ENCODE results near the gene STX5.
"Not testable (repeated sequence)": the region's sequence is repeated elsewhere in the genome, so short reads cannot be mapped to it uniquely, and the experiment has no call there.

DNA sequence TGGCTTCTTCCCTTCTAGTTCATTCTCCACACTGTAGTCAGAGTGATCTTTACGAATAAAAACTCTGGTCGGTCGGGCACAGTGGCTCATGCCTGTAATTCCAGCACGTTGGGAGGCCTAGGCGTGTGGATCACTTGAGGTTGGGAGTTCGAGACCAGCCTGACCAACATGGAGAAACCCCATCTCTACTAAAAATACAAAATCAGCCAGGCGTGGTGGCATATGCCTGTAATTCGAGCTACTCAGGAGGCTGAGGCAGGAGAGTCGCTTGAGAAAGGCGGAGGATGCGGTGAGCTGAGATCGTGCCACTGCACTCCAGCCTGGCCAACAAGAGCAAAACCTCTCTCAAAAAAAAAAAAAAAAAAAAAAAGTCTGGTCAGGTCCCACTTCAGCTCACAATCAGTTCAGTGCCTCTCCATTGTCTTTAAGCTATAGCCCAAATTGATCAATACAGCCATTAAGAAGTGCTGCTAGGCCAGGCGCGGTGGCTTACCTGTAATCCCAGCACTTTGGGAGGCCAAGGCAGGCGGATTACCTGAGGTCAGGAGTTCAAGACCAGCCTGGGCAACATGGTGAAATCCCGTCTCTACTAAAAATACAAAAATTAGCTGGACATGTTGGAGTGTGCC lies 29.8 kb upstream of the STX5 start:
- TF ChIP-seq PHF21A (IDR thresholded peaks at IDR 0.05; ENCODE audit: borderline replicate concordance, low read depth); JUN (IDR thresholded peaks at IDR 0.05; ENCODE audit: borderline replicate concordance, low read depth, low read length); JUN (CRISPR knock-in tag; IDR thresholded peaks at IDR 0.05; ENCODE audit: borderline replicate concordance); GABPA (tag; conservative IDR thresholded peaks at IDR 0.05; ENCODE audit: low read depth); STAG1 (CRISPR knock-in tag; IDR thresholded peaks at IDR 0.05; ENCODE audit: borderline replicate concordance); LARP7 (IDR thresholded peaks at IDR 0.05); ZBTB40 (IDR thresholded peaks at IDR 0.05); ZBTB40 (CRISPR knock-in tag; IDR thresholded peaks at IDR 0.05); CREM (IDR thresholded peaks at IDR 0.05; ENCODE audit: low read depth); CHCHD3 (CRISPR knock-in tag; IDR thresholded peaks at IDR 0.05); PURB (CRISPR knock-in tag; IDR thresholded peaks at IDR 0.05; ENCODE audit: low read depth): not testable (repeated sequence)
- TF ChIP-seq, protein P1, sequence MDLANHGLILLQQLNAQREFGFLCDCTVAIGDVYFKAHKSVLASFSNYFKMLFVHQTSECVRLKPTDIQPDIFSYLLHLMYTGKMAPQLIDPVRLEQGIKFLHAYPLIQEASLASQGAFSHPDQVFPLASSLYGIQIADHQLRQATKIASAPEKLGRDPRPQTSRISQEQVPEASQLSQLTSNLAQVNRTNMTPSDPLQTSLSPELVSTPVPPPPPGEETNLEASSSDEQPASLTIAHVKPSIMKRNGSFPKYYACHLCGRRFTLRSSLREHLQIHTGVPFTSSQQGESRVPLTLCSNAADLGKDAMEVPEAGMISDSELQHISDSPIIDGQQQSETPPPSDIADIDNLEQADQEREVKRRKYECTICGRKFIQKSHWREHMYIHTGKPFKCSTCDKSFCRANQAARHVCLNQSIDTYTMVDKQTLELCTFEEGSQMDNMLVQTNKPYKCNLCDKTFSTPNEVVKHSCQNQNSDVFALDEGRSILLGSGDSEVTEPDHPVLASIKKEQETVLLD (IDR thresholded peaks at IDR 0.05) = not testable (repeated sequence)
- TF ChIP-seq, protein P2, sequence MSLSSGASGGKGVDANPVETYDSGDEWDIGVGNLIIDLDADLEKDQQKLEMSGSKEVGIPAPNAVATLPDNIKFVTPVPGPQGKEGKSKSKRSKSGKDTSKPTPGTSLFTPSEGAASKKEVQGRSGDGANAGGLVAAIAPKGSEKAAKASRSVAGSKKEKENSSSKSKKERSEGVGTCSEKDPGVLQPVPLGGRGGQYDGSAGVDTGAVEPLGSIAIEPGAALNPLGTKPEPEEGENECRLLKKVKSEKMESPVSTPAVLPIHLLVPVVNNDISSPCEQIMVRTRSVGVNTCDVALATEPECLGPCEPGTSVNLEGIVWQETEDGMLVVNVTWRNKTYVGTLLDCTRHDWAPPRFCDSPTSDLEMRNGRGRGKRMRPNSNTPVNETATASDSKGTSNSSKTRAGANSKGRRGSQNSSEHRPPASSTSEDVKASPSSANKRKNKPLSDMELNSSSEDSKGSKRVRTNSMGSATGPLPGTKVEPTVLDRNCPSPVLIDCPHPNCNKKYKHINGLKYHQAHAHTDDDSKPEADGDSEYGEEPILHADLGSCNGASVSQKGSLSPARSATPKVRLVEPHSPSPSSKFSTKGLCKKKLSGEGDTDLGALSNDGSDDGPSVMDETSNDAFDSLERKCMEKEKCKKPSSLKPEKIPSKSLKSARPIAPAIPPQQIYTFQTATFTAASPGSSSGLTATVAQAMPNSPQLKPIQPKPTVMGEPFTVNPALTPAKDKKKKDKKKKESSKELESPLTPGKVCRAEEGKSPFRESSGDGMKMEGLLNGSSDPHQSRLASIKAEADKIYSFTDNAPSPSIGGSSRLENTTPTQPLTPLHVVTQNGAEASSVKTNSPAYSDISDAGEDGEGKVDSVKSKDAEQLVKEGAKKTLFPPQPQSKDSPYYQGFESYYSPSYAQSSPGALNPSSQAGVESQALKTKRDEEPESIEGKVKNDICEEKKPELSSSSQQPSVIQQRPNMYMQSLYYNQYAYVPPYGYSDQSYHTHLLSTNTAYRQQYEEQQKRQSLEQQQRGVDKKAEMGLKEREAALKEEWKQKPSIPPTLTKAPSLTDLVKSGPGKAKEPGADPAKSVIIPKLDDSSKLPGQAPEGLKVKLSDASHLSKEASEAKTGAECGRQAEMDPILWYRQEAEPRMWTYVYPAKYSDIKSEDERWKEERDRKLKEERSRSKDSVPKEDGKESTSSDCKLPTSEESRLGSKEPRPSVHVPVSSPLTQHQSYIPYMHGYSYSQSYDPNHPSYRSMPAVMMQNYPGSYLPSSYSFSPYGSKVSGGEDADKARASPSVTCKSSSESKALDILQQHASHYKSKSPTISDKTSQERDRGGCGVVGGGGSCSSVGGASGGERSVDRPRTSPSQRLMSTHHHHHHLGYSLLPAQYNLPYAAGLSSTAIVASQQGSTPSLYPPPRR (CRISPR knock-in tag; IDR thresholded peaks at IDR 0.05; ENCODE audit: borderline replicate concordance) = not testable (repeated sequence)
- TF ChIP-seq, protein P3, sequence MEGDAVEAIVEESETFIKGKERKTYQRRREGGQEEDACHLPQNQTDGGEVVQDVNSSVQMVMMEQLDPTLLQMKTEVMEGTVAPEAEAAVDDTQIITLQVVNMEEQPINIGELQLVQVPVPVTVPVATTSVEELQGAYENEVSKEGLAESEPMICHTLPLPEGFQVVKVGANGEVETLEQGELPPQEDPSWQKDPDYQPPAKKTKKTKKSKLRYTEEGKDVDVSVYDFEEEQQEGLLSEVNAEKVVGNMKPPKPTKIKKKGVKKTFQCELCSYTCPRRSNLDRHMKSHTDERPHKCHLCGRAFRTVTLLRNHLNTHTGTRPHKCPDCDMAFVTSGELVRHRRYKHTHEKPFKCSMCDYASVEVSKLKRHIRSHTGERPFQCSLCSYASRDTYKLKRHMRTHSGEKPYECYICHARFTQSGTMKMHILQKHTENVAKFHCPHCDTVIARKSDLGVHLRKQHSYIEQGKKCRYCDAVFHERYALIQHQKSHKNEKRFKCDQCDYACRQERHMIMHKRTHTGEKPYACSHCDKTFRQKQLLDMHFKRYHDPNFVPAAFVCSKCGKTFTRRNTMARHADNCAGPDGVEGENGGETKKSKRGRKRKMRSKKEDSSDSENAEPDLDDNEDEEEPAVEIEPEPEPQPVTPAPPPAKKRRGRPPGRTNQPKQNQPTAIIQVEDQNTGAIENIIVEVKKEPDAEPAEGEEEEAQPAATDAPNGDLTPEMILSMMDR (IDR thresholded peaks at IDR 0.05 in 2 of 3, conservative IDR thresholded peaks at IDR 0.05 in 1 of 3; ENCODE audit: insufficient read depth in 2 of 3, low read depth in 1 of 3, low read length in 3 of 3) = not testable (repeated sequence)

All from K562 (cell line).